Endodermal cell (in vitro differentiated cells): ENCODE measurements around the gene HORMAD2. TPM values are rescaled to one million over a fixed set of nuclear protein-coding genes. Genes with fewer than 3 reads are reported as not detected.

Experiments
- DNase-seq: peaks from one replicate; pipeline ENCODE4 v3.0.0-alpha.2; 2017
- H3K27ac ChIP-seq: 2 replicates; pipeline ENCODE4 v1.5.1; 2013; ENCODE audit warnings: mild to moderate bottlenecking, low read depth, low read length, moderate library complexity
- H3K27me3 ChIP-seq: 2 replicates; pipeline ENCODE4 v1.6.1; 2013; ENCODE audit warnings: mild to moderate bottlenecking, low read length, moderate library complexity; ENCODE audit not compliant: insufficient read depth, control insufficient read depth, poor library complexity, severe bottlenecking
- H3K36me3 ChIP-seq: 2 replicates; pipeline ENCODE4 v1.7.0; 2013; ENCODE audit warnings: mild to moderate bottlenecking, low read length, moderate library complexity; ENCODE audit not compliant: control insufficient read depth, insufficient read depth
- H3K4me1 ChIP-seq: one replicate; pipeline ENCODE4 v1.7.0; 2013; ENCODE audit warnings: low read length; ENCODE audit not compliant: control insufficient read depth, insufficient read depth
- H3K4me3 ChIP-seq: 2 replicates; pipeline ENCODE4 v1.5.1; 2013; ENCODE audit warnings: mild to moderate bottlenecking, low read length, moderate library complexity
- H3K9ac ChIP-seq: 2 replicates; pipeline ENCODE4 v1.6.1; 2013; ENCODE audit warnings: mild to moderate bottlenecking, low read length, moderate library complexity; ENCODE audit not compliant: poor library complexity, severe bottlenecking; ENCODE audit errors: extremely low read depth
- H3K9me3 ChIP-seq: 2 replicates; pipeline ENCODE4 v1.6.1; 2013; ENCODE audit warnings: mild to moderate bottlenecking, low read length, moderate library complexity; ENCODE audit not compliant: control insufficient read depth
- H3K27ac Mint-ChIP-seq: 2 replicates; pipeline ENCODE4 v1.8.0; 2020; ENCODE audit warnings: mixed read lengths
- H3K27me3 Mint-ChIP-seq: 2 replicates; pipeline ENCODE4 v1.8.0; 2021; ENCODE audit warnings: mild to moderate bottlenecking, mixed read lengths; ENCODE audit not compliant: insufficient read depth
- H3K36me3 Mint-ChIP-seq: 2 replicates; pipeline ENCODE4 v1.8.0; 2020; ENCODE audit warnings: low read depth, mixed read lengths
- H3K4me1 Mint-ChIP-seq: 2 replicates; pipeline ENCODE4 v1.8.0; 2020; ENCODE audit warnings: mixed read lengths
- H3K4me3 Mint-ChIP-seq: 2 replicates; pipeline ENCODE4 v1.8.0; 2020; ENCODE audit warnings: mild to moderate bottlenecking, moderate library complexity, mixed read lengths
- H3K9me3 Mint-ChIP-seq: 2 replicates; pipeline ENCODE4 v1.8.0; 2020; ENCODE audit warnings: mild to moderate bottlenecking, mixed read lengths
- WGBS, 2 experiments: methylation state at CpG; one replicate each; pipeline versions ENCODE4 v1.1.5 to v1.1.7; 2013; ENCODE audit warnings: missing lambda C conversion rate in 2 of 2, mixed read lengths in 1 of 2; ENCODE audit not compliant: insufficient coverage in 1 of 2, insufficient read length in 1 of 2; 5-methylcytosine and 5-hydroxymethylcytosine counted together
- total RNA-seq, 2 donors: library from RNA; stranded (reverse); fragmentation: NEBNext Ultra II Directional in 1 of 2; extraction: Animal tissue kit (Norgen Biotek cat#: 25700) in 1 of 2; gene quantifications; 2 replicates in 1 of 2; 3 replicates in 1 of 2; pipeline ENCODE4 v1.2.1, GENCODE V29; 2021
- TF ChIP-seq, protein P1 (sequence below): fragments of 200-600 bp; sonication (generic); conservative IDR thresholded peaks from 2 replicates; pipeline ENCODE4 v1.5.0; 2021; ENCODE audit warnings: antibody characterized with exemption, mild to moderate bottlenecking

HORMAD2 gene
- total RNA-seq, 2 donors from 2014 or later, result 0.55 TPM; not detected in 1

DNA sequence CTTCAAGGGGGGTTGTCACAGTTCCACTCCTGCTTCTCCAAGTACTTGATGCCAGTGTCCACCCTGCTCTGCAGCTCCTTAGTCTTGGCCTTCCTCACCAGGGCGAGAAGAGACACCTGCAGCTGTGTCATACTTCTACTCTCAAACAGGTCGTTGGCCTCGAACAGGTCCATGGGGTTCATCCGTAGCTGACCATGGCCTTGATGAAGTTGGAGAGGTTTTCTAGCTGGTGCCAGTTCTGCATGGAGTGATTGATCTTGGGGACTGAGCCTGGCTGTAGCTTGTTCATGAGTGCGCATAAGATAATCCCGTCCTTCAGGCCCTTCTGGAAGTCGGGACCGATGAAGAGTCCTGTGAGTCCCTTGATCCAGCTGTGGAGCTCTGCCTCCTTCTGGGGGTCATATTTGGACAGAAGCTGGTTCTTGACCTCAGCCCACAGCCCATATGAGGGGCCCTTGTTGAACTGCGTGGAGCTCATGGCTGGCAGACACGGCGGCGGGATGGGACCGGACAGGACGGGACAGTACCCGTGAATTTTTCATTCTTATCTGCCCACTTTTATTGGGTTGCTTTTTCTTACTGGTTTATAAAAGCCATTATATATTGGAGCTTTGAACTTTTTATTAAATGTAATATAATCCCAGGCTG is 33.4 kb upstream of the HORMAD2 start:
- WGBS, 2 experiments, result 92 to 98% methylated on average over 7 to 15 of the region's 15 CpGs
- Mint-ChIP-seq H3K27ac (no peak overlapping the region), H3K36me3 (peaks cover 7% of the 10 kb centered on the region), H3K9me3 (no peaks in the 10 kb centered on the region), H3K4me1 (no peaks in the 10 kb centered on the region), H3K4me3 (no peak overlapping the region), H3K27me3 (no peaks in the 10 kb centered on the region)
- H3K4me1 ChIP-seq, result no peaks in the 10 kb centered on the region
- H3K27me3 ChIP-seq, result no peaks in the 10 kb centered on the region
- no peaks in the 10 kb centered on the region for H3K9me3 ChIP-seq
- no peaks in the 10 kb centered on the region for H3K36me3 ChIP-seq
- TF ChIP-seq, protein P1, sequence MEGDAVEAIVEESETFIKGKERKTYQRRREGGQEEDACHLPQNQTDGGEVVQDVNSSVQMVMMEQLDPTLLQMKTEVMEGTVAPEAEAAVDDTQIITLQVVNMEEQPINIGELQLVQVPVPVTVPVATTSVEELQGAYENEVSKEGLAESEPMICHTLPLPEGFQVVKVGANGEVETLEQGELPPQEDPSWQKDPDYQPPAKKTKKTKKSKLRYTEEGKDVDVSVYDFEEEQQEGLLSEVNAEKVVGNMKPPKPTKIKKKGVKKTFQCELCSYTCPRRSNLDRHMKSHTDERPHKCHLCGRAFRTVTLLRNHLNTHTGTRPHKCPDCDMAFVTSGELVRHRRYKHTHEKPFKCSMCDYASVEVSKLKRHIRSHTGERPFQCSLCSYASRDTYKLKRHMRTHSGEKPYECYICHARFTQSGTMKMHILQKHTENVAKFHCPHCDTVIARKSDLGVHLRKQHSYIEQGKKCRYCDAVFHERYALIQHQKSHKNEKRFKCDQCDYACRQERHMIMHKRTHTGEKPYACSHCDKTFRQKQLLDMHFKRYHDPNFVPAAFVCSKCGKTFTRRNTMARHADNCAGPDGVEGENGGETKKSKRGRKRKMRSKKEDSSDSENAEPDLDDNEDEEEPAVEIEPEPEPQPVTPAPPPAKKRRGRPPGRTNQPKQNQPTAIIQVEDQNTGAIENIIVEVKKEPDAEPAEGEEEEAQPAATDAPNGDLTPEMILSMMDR, result no peak
- no peak overlapping the region for H3K27ac ChIP-seq
- peak; percentile 13 for DNase-seq
- no peak overlapping the region for H3K9ac ChIP-seq
- no peak overlapping the region for H3K4me3 ChIP-seq

DNA sequence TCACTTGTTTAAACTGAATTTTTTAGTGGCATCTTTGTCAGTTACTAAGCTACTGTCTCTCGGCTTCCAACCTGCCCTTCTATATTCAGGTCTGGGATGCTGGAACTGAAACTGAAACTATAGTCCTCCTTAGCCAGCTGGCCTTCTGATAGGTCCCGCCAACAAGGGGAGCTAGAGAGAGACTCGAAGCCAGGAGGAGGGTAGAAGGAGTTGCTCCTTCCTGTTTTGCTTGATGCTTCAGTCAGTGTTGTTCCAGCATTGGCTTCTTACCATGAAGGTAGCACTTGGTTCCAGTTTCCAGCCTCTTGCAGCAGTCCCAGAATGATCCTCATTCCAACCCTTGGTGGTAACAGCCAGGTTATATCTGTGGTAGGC is 32.9 kb upstream of the HORMAD2 start:
- H3K27ac ChIP-seq, result no peak overlapping the region
- Mint-ChIP-seq H3K9me3 (no peaks in the 10 kb centered on the region), H3K27ac (no peak overlapping the region), H3K4me3 (no peak overlapping the region), H3K4me1 (no peaks in the 10 kb centered on the region), H3K27me3 (no peaks in the 10 kb centered on the region), H3K36me3 (peaks cover 7% of the 10 kb centered on the region)
- H3K9me3 ChIP-seq, result no peaks in the 10 kb centered on the region
- H3K4me3 ChIP-seq, result no peak overlapping the region
- H3K27me3 ChIP-seq, result no peaks in the 10 kb centered on the region
- no peaks in the 10 kb centered on the region for H3K36me3 ChIP-seq
- TF ChIP-seq, protein P1, result peak; percentile 16
- DNase-seq, result peak; percentile 65
- H3K9ac ChIP-seq, result no peak overlapping the region
- 89% methylated on average over 3 of the region's 3 CpGs; no CpG with 5 or more reads in 1 of the 2 experiments for WGBS, 2 experiments
- H3K4me1 ChIP-seq, result no peaks in the 10 kb centered on the region

DNA sequence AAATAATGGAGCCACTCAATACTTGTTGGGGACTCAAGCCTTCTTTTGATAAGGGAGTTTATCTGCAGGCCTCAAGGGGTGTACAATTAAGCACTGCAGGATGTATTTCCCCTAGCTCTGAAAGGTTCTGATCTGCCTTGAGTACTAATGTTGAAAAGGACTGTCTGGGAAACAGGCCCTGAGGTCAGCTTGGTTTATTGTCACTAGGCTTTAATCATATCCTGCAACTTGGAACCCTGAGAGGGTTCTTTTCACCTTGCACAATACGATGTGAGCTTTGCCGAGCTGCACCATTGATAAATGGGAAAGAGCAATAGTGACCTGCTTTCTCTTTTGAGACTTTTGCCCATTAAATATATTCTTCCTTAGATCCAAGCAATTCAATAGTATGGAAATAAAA is 31.6 kb upstream of the HORMAD2 start:
- H3K9ac ChIP-seq, result no peak overlapping the region
- no peaks in the 10 kb centered on the region for H3K9me3 Mint-ChIP-seq
- H3K4me3 ChIP-seq, result no peak overlapping the region
- H3K9me3 ChIP-seq, result no peaks in the 10 kb centered on the region
- TF ChIP-seq, protein P1, result no peak
- H3K27ac Mint-ChIP-seq, result no peak overlapping the region
- 92% methylated on average over 2 of the region's 2 CpGs; no CpG with 5 or more reads in 1 of the 2 experiments for WGBS, 2 experiments
- H3K27me3 ChIP-seq, result no peaks in the 10 kb centered on the region
- H3K27me3 Mint-ChIP-seq, result no peaks in the 10 kb centered on the region
- no peaks in the 10 kb centered on the region for H3K4me1 ChIP-seq
- no peaks in the 10 kb centered on the region for H3K36me3 ChIP-seq
- H3K36me3 Mint-ChIP-seq, result peaks cover 7% of the 10 kb centered on the region
- no peak overlapping the region for H3K4me3 Mint-ChIP-seq
- no peak overlapping the region for H3K27ac ChIP-seq
- no peaks in the 10 kb centered on the region for H3K4me1 Mint-ChIP-seq
- no peak for DNase-seq
